Gastrocnemius medialis (tissue), 4 donors: ENCODE results near the gene ZNF699. TPM values are rescaled to one million over a fixed set of nuclear protein-coding genes. Genes with fewer than 3 reads are reported as not detected.

Experiments used
- ATAC-seq, 2 donors: fragments of 150-250 bp; one replicate each; pipeline ENCODE4 v1.9.1; 2016
- DNase-seq, 2 donors: peaks; one replicate each; pipeline ENCODE4 v3.0.0-alpha.2; 2019
- H3K27ac ChIP-seq, 4 donors: fragments of 200-600 bp; sonication (generic); 1 replicate in 1 of 4; 2 replicates in 3 of 4; pipeline ENCODE4 v1.5.1; 2016 to 2018; ENCODE audit warnings: mild to moderate bottlenecking in 2 of 4, moderate library complexity in 1 of 4
- H3K27me3 ChIP-seq, 3 donors: fragments of 200-600 bp; sonication (generic) in 2 of 3; 1 replicate in 1 of 3; 2 replicates in 2 of 3; pipeline versions ENCODE4 v1.5.1 to v1.6.0; 2016 to 2019; ENCODE audit warnings: mild to moderate bottlenecking in 1 of 3, moderate library complexity in 1 of 3
- H3K36me3 ChIP-seq, 2 donors: fragments of 200-600 bp; sonication (generic) in 1 of 2; one replicate each; pipeline ENCODE4 v1.5.1; 2017 to 2018
- H3K4me1 ChIP-seq, 2 donors: fragments of 200-600 bp; sonication (generic) in 1 of 2; one replicate each; pipeline ENCODE4 v1.5.1; 2016 to 2017; ENCODE audit warnings: mild to moderate bottlenecking in 2 of 2
- H3K4me3 ChIP-seq, 4 donors: fragments of 200-600 bp; sonication (generic) in 3 of 4; 1 replicate in 1 of 4; 2 replicates in 3 of 4; pipeline ENCODE4 v1.5.1; 2016 to 2019; ENCODE audit warnings: mild to moderate bottlenecking in 2 of 4
- H3K9me3 ChIP-seq, 3 donors: fragments of 200-600 bp; sonication (generic) in 2 of 3; 1 replicate in 1 of 3; 2 replicates in 2 of 3; pipeline ENCODE4 v1.5.1; 2016 to 2019
- POLR2A ChIP-seq, 2 donors: fragments of 450-650 bp; IDR thresholded peaks; one replicate each; pipeline ENCODE4 v1.6.1; 2017; ENCODE audit warnings: antibody characterized with exemption in 2 of 2, mild to moderate bottlenecking in 2 of 2, moderate library complexity in 2 of 2
- in situ Hi-C, 4 donors: fragments of 200-750 bp; cut with MboI; loops; one replicate each; pipeline versions ENCODE4 v1.15.0 to v1.8.0; 2017; ENCODE audit warnings: low sequenced_read_pairs in 4 of 4
- intact Hi-C: fragments of 100-400 bp; cut with DNase I; formaldehyde crosslinking; loops from one replicate; pipeline ENCODE4 v1.15.1; 2023; ENCODE audit warnings: low total_unique reads
- total RNA-seq, 4 donors: library from RNA; depleted of rRNA; stranded (reverse); fragments of >200 nt; gene quantifications; one replicate each; pipeline versions ENCODE4 v1.1.0 to v1.2.3, GENCODE V29; 2016
- TF ChIP-seq, protein P1 (sequence below), 5 experiments: fragments of 450-650 bp in 3 of 5; fragments of 200-600 bp in 2 of 5; sonication (generic) in 2 of 5; IDR thresholded peaks in 4 of 5; conservative IDR thresholded peaks in 1 of 5; 1 replicate in 4 of 5; 2 replicates in 1 of 5; pipeline ENCODE4 v1.5.1; 2016 to 2019; ENCODE audit warnings: antibody characterized with exemption in 5 of 5, mild to moderate bottlenecking in 3 of 5, moderate library complexity in 3 of 5

ZNF699 gene
- total RNA-seq, 4 donors from 2014 or later = 0.87 to 4.1 (median 1.8) TPM

DNA sequence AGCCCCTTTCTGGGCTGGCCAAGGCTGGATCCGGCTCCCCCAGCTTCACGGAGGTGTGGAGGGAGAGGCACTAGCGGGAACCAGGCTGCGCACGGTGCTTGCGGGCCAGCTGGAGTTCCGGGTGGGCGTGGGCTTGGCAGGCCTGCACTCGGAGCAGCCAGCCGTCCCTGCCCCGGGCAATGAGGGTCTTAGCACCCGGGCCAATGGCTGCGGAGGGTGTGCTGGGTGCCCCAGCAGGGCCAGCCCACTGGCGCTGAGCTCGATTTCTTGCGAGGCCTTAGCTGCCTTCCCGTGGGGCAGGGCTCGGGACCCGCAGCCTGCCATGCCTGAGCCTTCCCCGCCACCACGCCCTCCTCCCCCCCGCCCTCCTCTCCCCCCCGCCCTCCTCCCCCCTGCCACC, 11.7 kb upstream of the ZNF699 start:
- no peak for DNase-seq
- intact Hi-C loops = loop anchor here (10.0 kb wide), 1 partner anchor 443 kb away; the partner anchor contains the start of gene ZNF846

DNA sequence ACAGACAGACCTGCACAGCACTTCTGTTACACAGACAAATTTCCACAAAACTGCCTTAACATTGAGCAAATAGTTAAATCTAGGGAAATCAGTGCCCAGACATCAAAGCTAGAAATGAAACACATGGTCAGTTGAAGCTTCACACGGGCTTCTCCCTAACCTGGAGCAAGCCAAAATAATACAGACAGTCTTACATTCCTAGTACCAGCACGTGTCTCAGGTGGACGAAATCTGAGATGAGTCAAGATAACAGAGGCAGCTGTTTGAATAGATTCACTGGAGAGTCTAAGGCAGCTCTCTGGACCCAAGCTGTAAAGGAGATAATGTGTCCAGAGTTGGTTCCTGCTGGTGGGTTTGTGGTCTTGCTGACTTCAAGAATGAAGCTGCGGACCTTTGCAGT, 4.1 kb upstream of the ZNF699 start:
- TF ChIP-seq POLR2A (IDR thresholded peaks at IDR 0.05) = no peak
- TF ChIP-seq, protein P1, sequence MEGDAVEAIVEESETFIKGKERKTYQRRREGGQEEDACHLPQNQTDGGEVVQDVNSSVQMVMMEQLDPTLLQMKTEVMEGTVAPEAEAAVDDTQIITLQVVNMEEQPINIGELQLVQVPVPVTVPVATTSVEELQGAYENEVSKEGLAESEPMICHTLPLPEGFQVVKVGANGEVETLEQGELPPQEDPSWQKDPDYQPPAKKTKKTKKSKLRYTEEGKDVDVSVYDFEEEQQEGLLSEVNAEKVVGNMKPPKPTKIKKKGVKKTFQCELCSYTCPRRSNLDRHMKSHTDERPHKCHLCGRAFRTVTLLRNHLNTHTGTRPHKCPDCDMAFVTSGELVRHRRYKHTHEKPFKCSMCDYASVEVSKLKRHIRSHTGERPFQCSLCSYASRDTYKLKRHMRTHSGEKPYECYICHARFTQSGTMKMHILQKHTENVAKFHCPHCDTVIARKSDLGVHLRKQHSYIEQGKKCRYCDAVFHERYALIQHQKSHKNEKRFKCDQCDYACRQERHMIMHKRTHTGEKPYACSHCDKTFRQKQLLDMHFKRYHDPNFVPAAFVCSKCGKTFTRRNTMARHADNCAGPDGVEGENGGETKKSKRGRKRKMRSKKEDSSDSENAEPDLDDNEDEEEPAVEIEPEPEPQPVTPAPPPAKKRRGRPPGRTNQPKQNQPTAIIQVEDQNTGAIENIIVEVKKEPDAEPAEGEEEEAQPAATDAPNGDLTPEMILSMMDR (IDR thresholded peaks at IDR 0.05 in 4 of 5, conservative IDR thresholded peaks at IDR 0.05 in 1 of 5) = no peak
- H3K9me3 ChIP-seq = no peaks in the 10 kb centered on the region
- intact Hi-C loops = loop anchor here (10.0 kb wide), 1 partner anchor 481 kb away; no protein-coding TSS in a partner anchor
- in situ Hi-C loops = loop anchor here in 3 of 4 donors (25.0 kb wide), 1 partner anchor 474 kb away; no protein-coding TSS in a partner anchor
- H3K27me3 ChIP-seq = no peaks in the 10 kb centered on the region
- H3K4me1 ChIP-seq = peaks cover 0 to 2% of the 10 kb centered on the region in 2 donors
- H3K27ac ChIP-seq = no peak overlapping the region
- no peaks in the 10 kb centered on the region for H3K36me3 ChIP-seq
- DNase-seq (no peak), ATAC-seq (no peak)
- H3K4me3 ChIP-seq = no peak overlapping the region

More for the DNA sequence above, 11.7 kb upstream of the ZNF699 start:
- H3K27me3 ChIP-seq = no peaks in the 10 kb centered on the region
- in situ Hi-C loops = loop anchor here in 3 of 4 donors (25.0 kb wide), 1 partner anchor 466 kb away; no protein-coding TSS in a partner anchor
- H3K36me3 ChIP-seq = peaks cover 0 to 5% of the 10 kb centered on the region in 2 donors
- TF ChIP-seq, protein P1 (IDR thresholded peaks at IDR 0.05 in 4 of 5, conservative IDR thresholded peaks at IDR 0.05 in 1 of 5) = no peak
- no peak for TF ChIP-seq POLR2A (IDR thresholded peaks at IDR 0.05)
- H3K4me3 ChIP-seq = no peak overlapping the region
- no peak for ATAC-seq
- peaks cover 0 to 6% of the 10 kb centered on the region in 2 donors for H3K4me1 ChIP-seq
- no peaks in the 10 kb centered on the region for H3K9me3 ChIP-seq
- no peak overlapping the region for H3K27ac ChIP-seq

DNA sequence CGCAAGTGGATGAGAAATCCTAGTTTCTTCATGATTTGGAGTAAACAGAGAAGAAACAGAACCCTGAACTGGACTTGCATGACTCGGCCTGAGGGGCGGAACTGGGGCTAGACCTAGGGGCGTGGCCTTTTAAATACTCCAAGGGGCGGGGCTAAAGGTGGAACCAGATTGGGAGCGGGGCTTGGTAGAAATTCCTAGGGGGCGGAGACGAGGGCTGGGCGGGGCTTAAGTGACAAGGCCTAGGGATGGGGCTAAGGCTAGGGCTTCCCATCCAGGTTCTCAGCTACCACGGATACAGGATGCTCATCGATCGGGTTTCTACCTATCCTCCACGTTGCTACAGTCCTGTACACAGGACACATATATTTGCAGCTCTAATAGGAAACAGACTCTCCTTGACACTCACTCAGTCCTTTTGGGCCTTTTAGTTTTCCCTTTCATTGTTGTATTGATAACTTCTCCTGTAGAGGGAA, 372 bp upstream of the ZNF699 start:
- Histone ChIP-seq H3K27ac (peak overlapping the region; percentile 77 to 94 (median 85)), H3K9me3 (no peaks in the 10 kb centered on the region), H3K27me3 (no peaks in the 10 kb centered on the region), H3K4me1 (peaks cover 0 to 11% of the 10 kb centered on the region in 2 donors), H3K36me3 (peaks cover 0 to 7% of the 10 kb centered on the region in 2 donors), H3K4me3 (peak overlapping the region; percentile 79 to 100 (median 83))
- in situ Hi-C loops = loop anchor here in 3 of 4 donors (25.0 kb wide), 1 partner anchor 477 kb away; no protein-coding TSS in a partner anchor
- peak in 1 of 2 donors; percentile 63 for DNase-seq
- ATAC-seq = peak; percentile 83 to 87
- intact Hi-C loops = loop anchor here (2.0 to 10.0 kb wide), 3 partner anchors 15 to 485 kb away; partner anchors contain the start of genes ZNF317 and ZNF559
- TF ChIP-seq POLR2A (IDR thresholded peaks at IDR 0.05) = no peak
- TF ChIP-seq, protein P1 (IDR thresholded peaks at IDR 0.05 in 4 of 5, conservative IDR thresholded peaks at IDR 0.05 in 1 of 5) = no peak

DNA sequence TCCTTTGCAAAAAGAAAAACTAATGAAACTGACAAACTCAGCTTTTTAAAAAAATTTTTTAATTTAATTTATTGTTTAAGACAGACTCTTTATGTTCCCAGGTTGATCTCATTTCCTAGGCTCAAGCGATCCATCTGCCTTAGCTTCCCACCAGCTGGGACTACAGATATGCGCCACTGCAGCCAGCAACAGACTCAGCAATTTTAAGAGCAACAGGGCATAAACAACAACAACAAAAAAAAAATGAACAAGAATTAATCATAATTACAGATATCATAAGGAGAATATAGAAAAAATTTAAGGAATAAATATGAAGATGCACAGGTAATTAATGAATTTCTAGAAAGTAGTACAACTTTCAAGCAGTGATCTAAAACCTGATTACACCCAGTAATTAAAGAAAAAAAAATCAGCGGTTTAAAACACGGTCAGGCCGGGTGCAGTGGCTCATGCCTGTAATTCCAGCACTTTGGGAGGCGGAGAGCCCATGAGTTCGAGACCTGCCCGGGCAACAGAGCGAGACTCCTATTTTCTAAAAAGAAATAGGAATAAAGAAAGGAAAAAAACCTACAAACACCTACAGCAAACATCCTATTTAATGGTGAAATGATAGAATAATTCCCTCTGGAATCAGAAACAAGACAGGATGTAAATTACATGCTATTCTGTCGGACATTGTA, 1.4 kb downstream of the ZNF699 start:
- Histone ChIP-seq H3K27me3 (no peaks in the 10 kb centered on the region), H3K4me3 (peak overlapping the region in 2 of 4 donors; percentile 79 to 80)
- intact Hi-C loops = loop anchor here (2.0 kb wide), 1 partner anchor 167 kb away; the partner anchor contains the start of gene ZNF317

More for the DNA sequence above, 1.4 kb downstream of the ZNF699 start:
- no peaks in the 10 kb centered on the region for H3K9me3 ChIP-seq
- DNase-seq (no peak), ATAC-seq (no peak)
- H3K27ac ChIP-seq = no peak overlapping the region
- TF ChIP-seq POLR2A (IDR thresholded peaks at IDR 0.05) = no peak
- TF ChIP-seq, protein P1 (IDR thresholded peaks at IDR 0.05 in 4 of 5, conservative IDR thresholded peaks at IDR 0.05 in 1 of 5) = no peak
- peaks cover 0 to 11% of the 10 kb centered on the region in 2 donors for H3K4me1 ChIP-seq
- in situ Hi-C loops = loop anchor here in 3 of 4 donors (25.0 kb wide), 1 partner anchor 479 kb away; no protein-coding TSS in a partner anchor
- peaks cover 6 to 25% of the 10 kb centered on the region in 2 donors for H3K36me3 ChIP-seq
